ENCODE data around the gene CCDC88C. TPM values are rescaled to one million over a fixed set of nuclear protein-coding genes. Genes with fewer than 3 reads are reported as not detected.
A peak's percentile ranks its signal among the peaks of the same experiment; 100 is the strongest.
"Not testable (repeated sequence)": the region's sequence is repeated elsewhere in the genome, so short reads cannot be mapped to it uniquely, and the experiment has no call there.

CCDC88C gene
- polyA plus RNA-seq, 1 donor from 2014 or later, result 30.5 TPM

DNA sequence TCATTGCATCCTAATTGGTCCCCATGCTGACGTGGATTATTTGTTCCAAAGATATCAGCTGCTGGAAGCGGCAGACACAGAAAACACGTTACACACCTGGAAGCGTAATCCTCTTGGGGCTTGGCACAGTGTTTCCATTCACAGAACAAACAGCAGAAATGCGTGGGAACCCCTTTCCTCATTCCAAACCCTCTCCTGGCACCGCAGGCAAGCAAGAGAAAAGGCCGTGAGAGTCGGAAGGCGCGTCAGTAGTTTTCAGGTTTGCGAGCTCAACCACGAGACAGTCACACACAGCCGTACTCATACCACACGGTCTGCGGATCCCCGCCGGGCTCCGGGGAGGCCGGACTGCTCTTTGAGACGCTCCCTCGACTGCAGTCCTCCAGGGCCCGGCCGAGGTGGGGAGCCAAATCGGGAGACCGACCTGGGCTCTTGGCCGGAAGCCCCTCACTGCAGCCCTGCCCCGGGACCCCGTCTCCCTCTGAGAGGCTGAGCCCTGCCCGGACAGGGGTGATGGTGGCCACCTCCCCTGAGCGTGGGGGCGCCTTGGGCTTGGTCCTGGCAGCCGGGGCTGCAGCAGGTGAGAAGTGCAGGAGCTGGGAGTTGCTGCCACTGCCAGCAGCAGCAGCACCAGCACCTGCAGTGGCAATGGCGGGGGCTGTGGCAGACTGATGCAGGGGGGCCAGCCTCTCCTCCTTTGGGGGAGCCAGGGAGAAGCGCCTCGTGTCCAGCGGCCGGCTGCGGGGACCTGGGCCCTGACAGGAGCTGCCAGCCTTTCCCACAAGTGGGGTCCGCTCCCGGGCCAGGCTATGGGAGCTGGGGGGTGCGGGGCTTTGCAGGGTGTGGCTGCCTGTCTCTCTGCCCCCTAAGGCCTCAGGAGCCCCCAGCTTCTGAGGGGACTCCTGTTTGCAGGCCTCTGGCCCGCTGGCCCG, 145.0 kb downstream of the CCDC88C start:
- H3K4me3 Mint-ChIP-seq, result no peak overlapping the region
- no peaks in the 10 kb centered on the region for H3K9me3 Mint-ChIP-seq
- H3K36me3 Mint-ChIP-seq, result no peaks in the 10 kb centered on the region
- H3K4me1 Mint-ChIP-seq, result peaks cover 0 to 1% (median 0%) of the 10 kb centered on the region in 3 donors
- H3K27ac Mint-ChIP-seq, result peak overlapping the region in 2 of 3 donors; percentile 49 to 62
- H3K27me3 Mint-ChIP-seq, result no peaks in the 10 kb centered on the region

DNA sequence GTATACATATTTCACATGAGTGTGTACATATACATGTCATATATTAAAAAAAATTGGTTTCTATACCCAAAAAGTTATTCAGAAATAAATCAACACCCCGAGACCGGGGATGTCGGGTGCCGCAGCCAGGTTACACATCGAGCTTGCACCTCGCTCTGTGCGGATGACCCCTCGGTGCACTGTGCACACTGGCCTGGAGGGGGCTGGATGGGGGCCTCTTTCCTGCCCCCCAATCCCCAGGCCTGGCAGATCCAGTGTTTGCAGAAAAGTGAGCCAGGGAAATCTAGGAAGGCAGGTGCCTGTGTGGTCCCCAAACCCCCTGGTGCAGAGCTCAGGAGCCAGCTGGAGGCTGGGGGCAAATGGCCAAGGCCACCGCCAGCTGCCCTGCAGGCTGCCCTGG, 146.0 kb downstream of the CCDC88C start:
- Mint-ChIP-seq H3K36me3 (no peaks in the 10 kb centered on the region), H3K27me3 (no peaks in the 10 kb centered on the region), H3K9me3 (no peaks in the 10 kb centered on the region), H3K4me3 (no peak overlapping the region), H3K27ac (peak overlapping the region in 2 of 3 donors; percentile 49 to 50), H3K4me1 (peaks cover 0 to 1% (median 0%) of the 10 kb centered on the region in 3 donors)

DNA sequence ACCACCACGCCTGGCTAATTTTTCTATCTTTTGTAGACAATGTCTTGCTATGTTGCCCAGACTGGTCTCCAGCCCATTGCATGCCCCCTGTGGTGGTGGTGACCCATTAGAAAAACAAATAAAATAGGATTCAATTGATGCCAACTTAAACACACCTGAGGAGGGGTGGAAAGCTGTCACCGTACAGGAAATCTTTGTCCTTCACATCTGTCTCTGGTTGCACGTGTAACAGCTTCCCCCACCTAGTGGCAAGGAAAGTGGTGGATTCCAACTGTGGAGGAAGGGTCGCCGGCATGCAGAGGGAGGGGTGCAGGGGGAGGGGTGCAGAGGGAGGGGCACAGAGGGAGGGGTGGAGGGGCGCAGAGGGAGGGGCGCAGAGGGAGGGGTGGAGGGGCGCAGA, 147.0 kb downstream of the CCDC88C start:
- Mint-ChIP-seq H3K27ac (no peak overlapping the region), H3K4me3 (no peak overlapping the region), H3K4me1 (peaks cover 2 to 5% (median 4%) of the 10 kb centered on the region in 3 donors), H3K27me3 (no peaks in the 10 kb centered on the region), H3K9me3 (no peaks in the 10 kb centered on the region), H3K36me3 (no peaks in the 10 kb centered on the region)

DNA sequence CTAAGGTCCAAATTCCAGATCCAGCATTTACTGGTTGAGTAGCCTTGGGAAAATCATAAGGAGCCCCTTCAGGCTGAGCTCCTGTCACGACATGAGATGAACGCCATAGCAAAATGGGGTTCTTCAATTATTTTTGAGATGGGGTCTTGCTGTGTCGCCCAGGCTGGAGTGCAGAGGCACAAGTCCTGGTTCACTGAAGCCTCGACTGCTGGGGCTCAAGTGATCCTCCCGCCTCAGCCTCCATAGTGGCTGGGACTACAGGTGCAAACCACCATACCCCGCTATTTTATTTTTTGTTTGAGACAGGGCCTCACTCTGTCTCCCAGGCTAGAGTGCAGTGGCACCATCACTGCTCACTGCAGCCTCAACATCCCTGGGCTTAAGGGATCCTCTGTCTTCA, 147.4 kb downstream of the CCDC88C start:
- H3K27ac Mint-ChIP-seq, result peak overlapping the region in 1 of 3 donors; percentile 93
- H3K4me3 Mint-ChIP-seq, result no peak overlapping the region
- H3K4me1 Mint-ChIP-seq, result peaks cover 6 to 9% (median 8%) of the 10 kb centered on the region in 3 donors
- H3K27me3 Mint-ChIP-seq, result peaks cover 2% of the 10 kb centered on the region
- no peaks in the 10 kb centered on the region for H3K36me3 Mint-ChIP-seq
- no peaks in the 10 kb centered on the region for H3K9me3 Mint-ChIP-seq

DNA sequence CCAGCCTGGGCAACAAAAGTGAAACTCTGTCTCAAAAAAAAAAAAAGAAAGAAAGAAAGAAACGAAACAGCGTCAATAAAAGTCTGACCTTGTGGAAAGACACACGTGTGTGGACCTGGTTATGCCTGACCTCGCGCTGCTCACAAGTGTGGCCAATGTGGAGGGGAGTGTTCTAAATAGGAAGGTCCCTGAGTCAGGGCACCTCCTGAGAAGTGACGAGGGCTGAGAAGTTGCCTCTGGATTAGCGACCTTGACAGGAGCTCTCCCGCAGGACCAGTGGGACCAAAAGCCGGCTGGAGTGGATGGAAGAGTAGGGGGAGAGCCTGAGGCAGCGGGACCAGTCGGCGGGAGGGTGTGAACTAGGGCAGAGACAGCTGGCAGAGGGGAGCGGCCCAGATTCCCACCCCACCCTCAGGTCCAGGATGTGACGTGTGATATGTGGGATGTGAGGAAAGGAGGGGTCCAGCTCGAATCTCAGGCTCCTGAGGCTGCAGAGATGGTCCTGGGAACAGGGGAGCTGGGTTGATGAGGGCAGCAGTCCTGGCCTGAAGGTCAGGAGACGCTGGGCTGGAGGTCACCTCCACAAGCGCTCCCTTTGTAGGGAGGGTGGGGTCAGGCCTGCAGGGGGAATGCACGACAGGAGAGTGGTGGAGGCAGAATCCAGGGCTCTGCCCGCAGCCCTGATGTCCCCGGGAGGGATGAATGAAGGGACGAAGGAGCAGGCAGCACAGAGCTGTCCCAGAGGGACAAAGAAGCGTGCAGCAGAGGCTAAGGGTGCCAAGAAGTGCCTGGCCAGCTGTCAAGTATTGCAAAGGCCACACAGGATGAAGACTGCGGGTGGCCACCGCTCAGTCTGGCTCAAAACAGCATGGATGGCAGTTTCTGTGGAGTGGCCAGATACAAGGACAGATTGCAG, 148.3 kb downstream of the CCDC88C start:
- Mint-ChIP-seq H3K36me3 (no peaks in the 10 kb centered on the region), H3K27ac (peak overlapping the region in 2 of 3 donors; percentile 73 to 93), H3K4me3 (peak overlapping the region in 1 of 4 donors; percentile 37)

GRCh38 chr14:91267965-91268437, 149.6 kb downstream of the CCDC88C start:
- Mint-ChIP-seq H3K27ac (peak overlapping the region in 2 of 3 donors; percentile 13 to 44), H3K4me3 (no peak overlapping the region), H3K4me1 (peaks cover 9 to 21% (median 16%) of the 10 kb centered on the region in 3 donors), H3K27me3 (peaks cover 12% of the 10 kb centered on the region), H3K9me3 (no peaks in the 10 kb centered on the region), H3K36me3 (no peaks in the 10 kb centered on the region)

More for the DNA sequence above, 148.3 kb downstream of the CCDC88C start:
- Mint-ChIP-seq H3K4me1 (peaks cover 9 to 11% (median 9%) of the 10 kb centered on the region in 3 donors), H3K9me3 (no peaks in the 10 kb centered on the region), H3K27me3 (peaks cover 5% of the 10 kb centered on the region)

DNA sequence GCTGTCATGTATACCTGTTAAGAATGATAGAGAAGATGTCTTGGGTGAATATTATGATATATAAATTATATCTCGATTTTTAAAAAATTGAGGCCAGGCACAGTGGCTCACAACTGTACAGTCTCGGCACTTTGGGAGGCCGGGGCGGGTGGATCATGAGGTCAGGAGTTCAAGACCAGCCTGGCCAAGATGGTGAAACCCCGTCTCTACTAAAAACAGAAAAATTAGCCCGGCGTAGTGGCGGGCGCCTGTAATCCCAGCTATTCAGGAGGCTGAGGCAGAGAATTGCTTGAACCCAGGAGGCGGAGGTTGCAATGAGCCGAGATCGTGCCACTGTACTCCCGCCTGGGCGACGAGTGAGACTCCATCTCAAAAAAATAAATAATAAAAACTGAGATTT, 151.3 kb downstream of the CCDC88C start:
- H3K4me3 Mint-ChIP-seq, H3K36me3 Mint-ChIP-seq, H3K9me3 Mint-ChIP-seq: not testable (repeated sequence)
- Mint-ChIP-seq H3K27me3 (peaks cover 12% of the 10 kb centered on the region), H3K4me1 (peaks cover 9 to 21% (median 16%) of the 10 kb centered on the region in 3 donors), H3K27ac (peak overlapping the region in 2 of 3 donors; percentile 4 to 59)

- H3K27me3 Mint-ChIP-seq, result peaks cover 12% of the 10 kb centered on the region
- H3K4me1 Mint-ChIP-seq, result peaks cover 12 to 21% (median 16%) of the 10 kb centered on the region in 3 donors
- peak overlapping the region in 2 of 3 donors; percentile 15 to 59 for H3K27ac Mint-ChIP-seq
- no peaks in the 10 kb centered on the region for H3K9me3 Mint-ChIP-seq
- H3K4me3 Mint-ChIP-seq, result peak overlapping the region in 2 of 4 donors; percentile 52 to 75
- H3K36me3 Mint-ChIP-seq, result no peaks in the 10 kb centered on the region
Observed at GRCh38 chr14:91265404-91265803, 152.2 kb downstream of the CCDC88C start.

GRCh38 chr14:91264151-91265150, 153.2 kb downstream of the CCDC88C start:
- peak overlapping the region; percentile 57 to 88 (median 74) for H3K4me3 Mint-ChIP-seq
- no peaks in the 10 kb centered on the region for H3K36me3 Mint-ChIP-seq
- peaks cover 12% of the 10 kb centered on the region for H3K27me3 Mint-ChIP-seq
- H3K9me3 Mint-ChIP-seq, result no peaks in the 10 kb centered on the region
- H3K27ac Mint-ChIP-seq, result peak overlapping the region in 1 of 3 donors; percentile 31
- H3K4me1 Mint-ChIP-seq, result peaks cover 12 to 21% (median 16%) of the 10 kb centered on the region in 3 donors

GRCh38 chr14:91263329-91263728, 154.3 kb downstream of the CCDC88C start:
- peak overlapping the region in 2 of 3 donors; percentile 69 to 81 for H3K27ac Mint-ChIP-seq
- no peaks in the 10 kb centered on the region for H3K36me3 Mint-ChIP-seq
- H3K4me1 Mint-ChIP-seq, result peaks cover 12 to 21% (median 16%) of the 10 kb centered on the region in 3 donors
- peaks cover 12% of the 10 kb centered on the region for H3K27me3 Mint-ChIP-seq
- H3K9me3 Mint-ChIP-seq, result no peaks in the 10 kb centered on the region
- peak overlapping the region in 3 of 4 donors; percentile 63 to 88 (median 70) for H3K4me3 Mint-ChIP-seq

- Mint-ChIP-seq H3K36me3 (no peaks in the 10 kb centered on the region), H3K4me1 (peaks cover 13 to 28% (median 19%) of the 10 kb centered on the region in 3 donors), H3K27ac (peak overlapping the region in 1 of 3 donors; percentile 75), H3K9me3 (no peaks in the 10 kb centered on the region), H3K27me3 (peaks cover 12% of the 10 kb centered on the region), H3K4me3 (no peak overlapping the region)
Observed at GRCh38 chr14:91261986-91262549, 155.6 kb downstream of the CCDC88C start.

GRCh38 chr14:91261115-91261514, 156.5 kb downstream of the CCDC88C start:
- H3K36me3 Mint-ChIP-seq, result no peaks in the 10 kb centered on the region
- H3K4me3 Mint-ChIP-seq, result peak overlapping the region in 2 of 4 donors; percentile 22 to 46
- peaks cover 14 to 33% (median 19%) of the 10 kb centered on the region in 3 donors for H3K4me1 Mint-ChIP-seq

DNA sequence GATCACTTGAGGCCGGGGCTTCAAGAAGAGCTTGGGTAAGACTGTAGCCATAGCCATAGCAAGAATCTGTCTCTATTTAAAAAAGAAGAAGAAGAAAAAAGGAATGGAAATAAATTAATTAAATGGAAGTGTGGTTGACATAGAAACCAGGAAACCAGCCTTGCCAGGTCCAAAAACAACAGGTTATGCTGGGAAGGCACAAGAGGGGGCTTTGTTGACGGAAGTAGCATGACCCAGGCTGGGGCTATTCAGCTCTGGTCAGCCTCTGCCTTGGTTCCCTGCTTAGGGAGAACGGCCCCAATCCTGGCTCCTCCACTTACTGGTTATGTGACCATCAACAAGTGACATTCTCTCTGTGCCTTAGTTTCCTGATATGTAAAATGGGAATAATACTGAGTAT, 158.7 kb downstream of the CCDC88C start:
- Mint-ChIP-seq H3K4me1 (peaks cover 11 to 36% (median 19%) of the 10 kb centered on the region in 3 donors), H3K27ac (peak overlapping the region in 1 of 3 donors; percentile 59), H3K27me3 (peaks cover 4% of the 10 kb centered on the region), H3K4me3 (no peak overlapping the region), H3K9me3 (no peaks in the 10 kb centered on the region), H3K36me3 (no peaks in the 10 kb centered on the region)

More at GRCh38 chr14:91261115-91261514, 156.5 kb downstream of the CCDC88C start:
- H3K27me3 Mint-ChIP-seq, result peaks cover 12% of the 10 kb centered on the region
- peak overlapping the region in 2 of 3 donors; percentile 12 to 90 for H3K27ac Mint-ChIP-seq
- no peaks in the 10 kb centered on the region for H3K9me3 Mint-ChIP-seq

All from IgD-negative memory B cell (primary cell).